Prostate gland (tissue), 2 donors: ENCODE results near the gene PIK3CD. TPM values are rescaled to one million over a fixed set of nuclear protein-coding genes. Genes with fewer than 3 reads are reported as not detected.

Experiments used
- DNase-seq: peaks from one replicate; pipeline ENCODE4 v3.0.0-alpha.2; 2019; ENCODE audit warnings: low spot score
- H3K27ac ChIP-seq, 2 donors: fragments of 200-600 bp; sonication (generic); 2 replicates each; pipeline ENCODE4 v1.5.1; 2017 to 2019
- H3K27me3 ChIP-seq: fragments of 200-600 bp; sonication (generic); replicated peaks from 2 replicates; pipeline ENCODE4 v1.5.1; 2019; ENCODE audit not compliant: insufficient read depth
- H3K36me3 ChIP-seq, 2 donors: fragments of 200-600 bp; sonication (generic); 1 replicate in 1 of 2; 2 replicates in 1 of 2; pipeline versions ENCODE4 v1.5.1 to v1.8.1; 2017 to 2019
- H3K4me1 ChIP-seq: fragments of 200-600 bp; sonication (generic); replicated peaks from 2 replicates; pipeline ENCODE4 v1.5.1; 2019
- H3K4me3 ChIP-seq, 2 donors: fragments of 200-600 bp; sonication (generic); 2 replicates each; pipeline ENCODE4 v1.5.1; 2017 to 2019
- H3K9me3 ChIP-seq: fragments of 200-600 bp; sonication (generic); 2 replicates; pipeline ENCODE4 v1.5.1; 2017
- CTCF ChIP-seq, 4 experiments: fragments of 200-600 bp in 2 of 4; fragments of 450-650 bp in 2 of 4; sonication (generic) in 2 of 4; IDR thresholded peaks; 1 replicate in 3 of 4; 2 replicates in 1 of 4; pipeline ENCODE4 v1.5.1; 2016 to 2019; ENCODE audit warnings: antibody characterized with exemption in 4 of 4, mild to moderate bottlenecking in 2 of 4, moderate library complexity in 2 of 4
- POLR2A ChIP-seq: fragments of 450-650 bp; IDR thresholded peaks from one replicate; pipeline ENCODE4 v1.6.1; 2016; ENCODE audit warnings: antibody characterized with exemption, mild to moderate bottlenecking
- POLR2AphosphoS5 ChIP-seq: sonication (generic); formaldehyde crosslinking; IDR thresholded peaks from one replicate; pipeline ENCODE4 v1.6.1; 2017; ENCODE audit warnings: antibody characterized with exemption
- WGBS: methylation state at CpG from one replicate; pipeline ENCODE4 v1.1.5; 2018; 5-methylcytosine and 5-hydroxymethylcytosine counted together
- intact Hi-C: fragments of 100-400 bp; cut with DNase I; formaldehyde crosslinking; loops from one replicate; pipeline ENCODE4 v1.14.2; 2022
- total RNA-seq, 2 donors: library from RNA; depleted of rRNA; stranded (reverse); fragments of >200 nt; gene quantifications; one replicate each; pipeline ENCODE4 v1.1.0, GENCODE V29; 2016

Gene PIK3CD
- total RNA-seq, 2 donors from 2014 or later: 5.3 to 12.9 TPM

- TF ChIP-seq POLR2A (no peak), CTCF (IDR thresholded peaks at IDR 0.05) (no peak), POLR2AphosphoS5 (no peak)
- DNase-seq: no peak
- Histone ChIP-seq H3K27me3 (no peaks in the 10 kb centered on the region), H3K4me3 (no peak overlapping the region), H3K36me3 (peaks cover 3 to 6% of the 10 kb centered on the region in 2 donors), H3K27ac (no peak overlapping the region), H3K4me1 (no peaks in the 10 kb centered on the region), H3K9me3 (no peaks in the 10 kb centered on the region)
- intact Hi-C loops: no loop called here
- 86% methylated on average over 12 of the region's 12 CpGs for WGBS
These were observed 101.6 kb downstream of the PIK3CD start for GRCh38 chr1:9753121-9753531.

DNA sequence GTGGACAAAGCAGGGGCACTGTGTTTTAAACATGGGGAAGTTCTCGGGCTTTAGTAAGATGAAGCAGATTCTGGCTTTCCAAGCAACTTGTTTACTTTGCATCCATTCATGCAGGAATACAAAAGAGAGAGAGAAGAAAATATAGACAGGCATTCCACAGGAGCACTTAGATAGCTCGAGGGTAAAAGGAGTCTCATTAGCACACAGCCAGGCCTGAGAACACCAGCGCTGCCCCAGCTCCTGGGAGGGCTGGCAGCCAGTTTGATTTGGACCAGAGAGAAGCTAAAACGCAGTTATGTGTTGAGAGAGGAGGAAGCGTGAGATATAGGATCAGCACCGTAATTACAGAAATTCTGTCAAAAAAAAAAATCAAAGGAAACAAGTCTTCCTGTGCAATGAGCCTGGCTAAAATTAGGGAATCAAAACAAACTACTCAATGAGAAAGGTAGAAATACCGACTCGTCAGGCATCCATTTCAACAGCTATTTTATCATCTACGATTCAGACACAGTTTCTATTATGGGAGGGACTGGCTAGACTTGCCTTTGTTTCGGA, 104.0 kb downstream of the PIK3CD start:
- no peak overlapping the region for H3K27ac ChIP-seq
- intact Hi-C loops: no loop called here
- no peak for TF ChIP-seq CTCF (IDR thresholded peaks at IDR 0.05)
- no peak for TF ChIP-seq POLR2AphosphoS5
- no peak for TF ChIP-seq POLR2A
- no peaks in the 10 kb centered on the region for H3K27me3 ChIP-seq
- H3K36me3 ChIP-seq: no peaks in the 10 kb centered on the region
- H3K9me3 ChIP-seq: no peaks in the 10 kb centered on the region
- WGBS: 34% methylated on average over 10 of the region's 10 CpGs
- no peak overlapping the region for H3K4me3 ChIP-seq
- no peaks in the 10 kb centered on the region for H3K4me1 ChIP-seq
- no peak for DNase-seq

GRCh38 chr1:9758559-9759121, 107.1 kb downstream of the PIK3CD start:
- H3K36me3 ChIP-seq: no peaks in the 10 kb centered on the region
- WGBS: 79% methylated on average over 10 of the region's 10 CpGs
- no peaks in the 10 kb centered on the region for H3K9me3 ChIP-seq
- no peaks in the 10 kb centered on the region for H3K4me1 ChIP-seq
- intact Hi-C loops: no loop called here
- DNase-seq: no peak
- H3K27ac ChIP-seq: no peak overlapping the region
- H3K27me3 ChIP-seq: no peaks in the 10 kb centered on the region
- H3K4me3 ChIP-seq: no peak overlapping the region
- TF ChIP-seq CTCF (IDR thresholded peaks at IDR 0.05): no peak
- TF ChIP-seq POLR2AphosphoS5: no peak
- TF ChIP-seq POLR2A: no peak

- TF ChIP-seq POLR2A (no peak), POLR2AphosphoS5 (no peak), CTCF (IDR thresholded peaks at IDR 0.05) (no peak)
These were observed 108.4 kb downstream of the PIK3CD start for GRCh38 chr1:9759939-9760338.

GRCh38 chr1:9760824-9761223, 109.3 kb downstream of the PIK3CD start:
- Histone ChIP-seq H3K36me3 (no peaks in the 10 kb centered on the region), H3K27ac (no peak overlapping the region), H3K4me1 (no peaks in the 10 kb centered on the region), H3K27me3 (no peaks in the 10 kb centered on the region), H3K9me3 (no peaks in the 10 kb centered on the region), H3K4me3 (no peak overlapping the region)
- intact Hi-C loops: no loop called here
- TF ChIP-seq POLR2AphosphoS5: no peak
- no peak for TF ChIP-seq POLR2A
- TF ChIP-seq CTCF (IDR thresholded peaks at IDR 0.05): no peak
- WGBS: 98% methylated on average over 6 of the region's 6 CpGs
- DNase-seq: no peak

More at GRCh38 chr1:9759939-9760338, 108.4 kb downstream of the PIK3CD start:
- Histone ChIP-seq H3K27me3 (no peaks in the 10 kb centered on the region), H3K9me3 (no peaks in the 10 kb centered on the region), H3K36me3 (no peaks in the 10 kb centered on the region), H3K4me1 (no peaks in the 10 kb centered on the region), H3K27ac (no peak overlapping the region), H3K4me3 (no peak overlapping the region)
- 92% methylated on average over 2 of the region's 2 CpGs for WGBS
- DNase-seq: no peak
- intact Hi-C loops: no loop called here
